ENCODE results near the gene TERT. TPM values are rescaled to one million over a fixed set of nuclear protein-coding genes. Genes with fewer than 3 reads are reported as not detected.

The TERT gene
- total and polyA plus RNA-seq, 2 donors (not counting 1 experiment from before 2014, with no cell fraction given) = 0.24 to 0.39 TPM

DNA sequence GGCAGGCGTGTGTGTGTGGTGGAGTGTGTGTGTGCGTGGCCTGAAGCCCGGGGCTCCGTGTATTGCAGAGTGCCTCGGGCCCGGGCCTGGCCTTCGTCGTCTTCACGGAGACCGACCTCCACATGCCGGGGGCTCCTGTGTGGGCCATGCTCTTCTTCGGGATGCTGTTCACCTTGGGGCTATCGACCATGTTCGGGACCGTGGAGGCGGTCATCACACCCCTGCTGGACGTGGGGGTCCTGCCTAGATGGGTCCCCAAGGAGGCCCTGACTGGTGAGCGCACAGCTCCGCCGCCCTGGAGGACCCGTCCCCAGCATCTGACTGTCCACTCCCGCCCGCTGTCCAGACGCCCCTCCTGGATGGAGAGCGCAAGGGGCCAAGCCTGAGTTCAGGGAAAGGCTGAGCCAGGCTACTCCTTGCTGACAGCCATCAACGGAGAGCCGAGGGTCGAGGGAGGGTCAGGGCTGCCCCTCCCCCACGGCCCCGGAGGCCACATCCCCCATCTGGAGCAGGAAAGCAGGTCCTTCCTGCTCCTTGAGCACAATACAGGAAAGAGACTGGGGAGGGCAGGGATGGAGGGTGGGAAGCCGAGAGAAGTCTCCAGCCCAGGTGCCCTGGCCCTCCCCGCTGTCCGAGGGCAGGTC, 51.3 kb downstream of the TERT start:
- Histone ChIP-seq H3K4me3 (ENCODE audit: control extremely low read depth in 1 of 5, extremely low read depth in 1 of 5, insufficient read depth in 1 of 5, low read depth in 2 of 5, low read length in 4 of 5) (no peak overlapping the region), H4K20me1 (ENCODE audit: control insufficient read depth, insufficient read depth, low read length, poor library complexity, severe bottlenecking) (no peaks in the 10 kb centered on the region), H3K4me2 (replicated peaks; ENCODE audit: low read depth, low read length, poor library complexity, severe bottlenecking) (no peak overlapping the region), H3K36me3 (replicated peaks in 1 of 2; ENCODE audit: control extremely low read depth in 1 of 2, control insufficient read depth in 1 of 2, extremely low read depth in 1 of 2, insufficient read depth in 2 of 2, low read length in 1 of 2) (no peaks in the 10 kb centered on the region), H3K4me1 (ENCODE audit: control insufficient read depth in 2 of 2, insufficient read depth in 2 of 2, low read length in 2 of 2) (no peaks in the 10 kb centered on the region), H3K9ac (ENCODE audit: low read length) (no peak overlapping the region), H3K27ac (ENCODE audit: low read length in 2 of 2) (no peak overlapping the region), H2AFZ (ENCODE audit: insufficient read depth, low read depth, low read length, poor library complexity, severe bottlenecking) (no peak overlapping the region), H3K9me3 (ENCODE audit: control extremely low read depth in 1 of 3, control insufficient read depth in 2 of 3, insufficient read depth in 1 of 3, low read length in 2 of 3) (no peaks in the 10 kb centered on the region), H3K79me2 (ENCODE audit: control insufficient read depth, insufficient read depth, low read length) (no peaks in the 10 kb centered on the region), H3K27me3 (replicated peaks in 1 of 4; ENCODE audit: control extremely low read depth in 1 of 4, control insufficient read depth in 3 of 4, insufficient read depth in 4 of 4, low read length in 3 of 4) (peaks cover 0 to 20% (median 3%) of the 10 kb centered on the region in 4 experiments)
- Mint-ChIP-seq H3K4me1 (no peaks in the 10 kb centered on the region), H3K9me3 (ENCODE audit: insufficient read depth) (no peaks in the 10 kb centered on the region), H3K4me3 (no peak overlapping the region), H3K27ac (no peak overlapping the region), H3K27me3 (peaks cover 4% of the 10 kb centered on the region)
- WGBS (ENCODE audit: insufficient coverage) = 74% methylated on average over 28 of the region's 33 CpGs
- POLR2A ChIA-PET = no interaction called here
- TF ChIP-seq, protein P1, sequence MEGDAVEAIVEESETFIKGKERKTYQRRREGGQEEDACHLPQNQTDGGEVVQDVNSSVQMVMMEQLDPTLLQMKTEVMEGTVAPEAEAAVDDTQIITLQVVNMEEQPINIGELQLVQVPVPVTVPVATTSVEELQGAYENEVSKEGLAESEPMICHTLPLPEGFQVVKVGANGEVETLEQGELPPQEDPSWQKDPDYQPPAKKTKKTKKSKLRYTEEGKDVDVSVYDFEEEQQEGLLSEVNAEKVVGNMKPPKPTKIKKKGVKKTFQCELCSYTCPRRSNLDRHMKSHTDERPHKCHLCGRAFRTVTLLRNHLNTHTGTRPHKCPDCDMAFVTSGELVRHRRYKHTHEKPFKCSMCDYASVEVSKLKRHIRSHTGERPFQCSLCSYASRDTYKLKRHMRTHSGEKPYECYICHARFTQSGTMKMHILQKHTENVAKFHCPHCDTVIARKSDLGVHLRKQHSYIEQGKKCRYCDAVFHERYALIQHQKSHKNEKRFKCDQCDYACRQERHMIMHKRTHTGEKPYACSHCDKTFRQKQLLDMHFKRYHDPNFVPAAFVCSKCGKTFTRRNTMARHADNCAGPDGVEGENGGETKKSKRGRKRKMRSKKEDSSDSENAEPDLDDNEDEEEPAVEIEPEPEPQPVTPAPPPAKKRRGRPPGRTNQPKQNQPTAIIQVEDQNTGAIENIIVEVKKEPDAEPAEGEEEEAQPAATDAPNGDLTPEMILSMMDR (IDR thresholded peaks at IDR 0.05) = no peak
- no peak for TF ChIP-seq EZH2 (IDR thresholded peaks at IDR 0.05; ENCODE audit: borderline replicate concordance, insufficient read depth, low read depth, low read length, poor library complexity, severe bottlenecking)
- intact Hi-C loops (cut with micrococcal nuclease) = no loop called here
- CTCF ChIA-PET = no interaction called here
- ATAC-seq (ENCODE audit: low read depth) = no peak
- no peak for DNase-seq

DNA sequence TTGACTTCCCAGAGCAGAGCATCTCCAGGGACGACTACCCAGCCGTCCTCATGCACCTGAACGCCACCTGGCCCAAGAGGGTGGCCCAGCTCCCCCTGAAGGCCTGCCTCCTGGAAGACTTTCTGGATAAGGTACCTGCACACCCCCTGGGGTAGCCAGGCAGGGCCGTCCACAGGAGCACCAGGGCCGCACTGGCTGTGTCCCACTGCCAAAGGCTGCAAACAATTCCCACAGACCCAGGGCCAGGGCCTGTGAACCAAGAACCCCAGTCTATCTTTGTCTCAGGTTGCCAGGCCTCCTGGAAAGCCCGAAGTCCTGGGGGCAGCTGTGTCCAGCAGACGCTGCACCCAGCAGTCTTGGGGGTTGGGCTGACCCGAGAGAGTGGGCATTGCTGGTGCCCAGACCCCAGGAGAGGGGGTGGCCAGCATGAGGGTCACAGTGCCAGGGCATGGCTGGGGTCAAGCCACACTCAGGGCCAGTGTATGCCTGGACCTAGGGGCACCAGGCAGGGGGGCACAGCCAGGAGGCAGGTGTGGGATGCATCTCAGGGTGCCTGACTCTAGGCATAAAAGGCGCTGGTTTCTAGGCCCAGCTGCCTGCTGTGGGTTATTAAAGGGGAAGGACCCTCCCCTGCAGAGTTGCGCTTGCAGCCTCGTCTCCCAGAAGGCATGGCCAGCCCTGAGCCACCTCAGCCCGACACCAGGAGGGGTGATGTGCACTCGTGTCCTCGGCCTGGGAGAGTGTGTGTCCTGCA, 52.0 kb downstream of the TERT start:
- Mint-ChIP-seq H3K4me1 (no peaks in the 10 kb centered on the region), H3K9me3 (ENCODE audit: insufficient read depth) (no peaks in the 10 kb centered on the region), H3K27me3 (peaks cover 4% of the 10 kb centered on the region), H3K4me3 (no peak overlapping the region), H3K27ac (no peak overlapping the region)
- CTCF ChIA-PET = no interaction called here
- Histone ChIP-seq H4K20me1 (ENCODE audit: control insufficient read depth, insufficient read depth, low read length, poor library complexity, severe bottlenecking) (no peaks in the 10 kb centered on the region), H3K4me1 (ENCODE audit: control insufficient read depth in 2 of 2, insufficient read depth in 2 of 2, low read length in 2 of 2) (no peaks in the 10 kb centered on the region), H3K36me3 (replicated peaks in 1 of 2; ENCODE audit: control extremely low read depth in 1 of 2, control insufficient read depth in 1 of 2, extremely low read depth in 1 of 2, insufficient read depth in 2 of 2, low read length in 1 of 2) (no peaks in the 10 kb centered on the region), H3K4me2 (replicated peaks; ENCODE audit: low read depth, low read length, poor library complexity, severe bottlenecking) (no peak overlapping the region), H3K27me3 (replicated peaks in 1 of 4; ENCODE audit: control extremely low read depth in 1 of 4, control insufficient read depth in 3 of 4, insufficient read depth in 4 of 4, low read length in 3 of 4) (peaks cover 0 to 20% (median 3%) of the 10 kb centered on the region in 4 experiments), H3K27ac (ENCODE audit: low read length in 2 of 2) (no peak overlapping the region), H3K9me3 (ENCODE audit: control extremely low read depth in 1 of 3, control insufficient read depth in 2 of 3, insufficient read depth in 1 of 3, low read length in 2 of 3) (no peaks in the 10 kb centered on the region), H3K79me2 (ENCODE audit: control insufficient read depth, insufficient read depth, low read length) (no peaks in the 10 kb centered on the region), H2AFZ (ENCODE audit: insufficient read depth, low read depth, low read length, poor library complexity, severe bottlenecking) (no peak overlapping the region), H3K9ac (ENCODE audit: low read length) (no peak overlapping the region), H3K4me3 (ENCODE audit: control extremely low read depth in 1 of 5, extremely low read depth in 1 of 5, insufficient read depth in 1 of 5, low read depth in 2 of 5, low read length in 4 of 5) (no peak overlapping the region)
- TF ChIP-seq, protein P1 (IDR thresholded peaks at IDR 0.05) = no peak
- no peak for TF ChIP-seq EZH2 (IDR thresholded peaks at IDR 0.05; ENCODE audit: borderline replicate concordance, insufficient read depth, low read depth, low read length, poor library complexity, severe bottlenecking)
- ATAC-seq (ENCODE audit: low read depth) (no peak), DNase-seq (no peak)
- intact Hi-C loops (cut with micrococcal nuclease) = no loop called here
- WGBS (ENCODE audit: insufficient coverage) = 78% methylated on average over 14 of the region's 14 CpGs
- POLR2A ChIA-PET = no interaction called here
